CD4-positive, alpha-beta T cell treated with Interleukin-1 beta for 1 hour (primary cell): Measurements from ENCODE around the gene TMEM72.

ENCODE experiments used
- DNase-seq, 2 donors: peaks; one replicate each; pipeline ENCODE4 v3.0.0-alpha.2; 2020 to 2022

TMEM72 gene

GRCh38 chr10:44890696-44891563, 20.2 kb upstream of the TMEM72 start:
- DNase-seq: no peak

GRCh38 chr10:44891721-44892120, 19.4 kb upstream of the TMEM72 start:
- DNase-seq: no peak

- DNase-seq: no peak
These were observed 17.3 kb upstream of the TMEM72 start for GRCh38 chr10:44893604-44894468.

GRCh38 chr10:44894691-44895090, 16.4 kb upstream of the TMEM72 start:
- DNase-seq: no peak

GRCh38 chr10:44895280-44895679, 15.9 kb upstream of the TMEM72 start:
- DNase-seq: no peak

- DNase-seq: no peak
These were observed 14.1 kb upstream of the TMEM72 start for GRCh38 chr10:44897049-44897448.

- no peak for DNase-seq
These were observed 12.5 kb upstream of the TMEM72 start for GRCh38 chr10:44898665-44899064.

- no peak for DNase-seq
These were observed 11.6 kb upstream of the TMEM72 start for GRCh38 chr10:44899450-44900080.

GRCh38 chr10:44902941-44903545, 8.1 kb upstream of the TMEM72 start:
- no peak for DNase-seq

- DNase-seq: no peak
These were observed 4.7 kb upstream of the TMEM72 start for GRCh38 chr10:44906486-44906885.

- no peak for DNase-seq
These were observed 3.6 kb upstream of the TMEM72 start for GRCh38 chr10:44907556-44907955.

GRCh38 chr10:44908066-44908749, 2.9 kb upstream of the TMEM72 start:
- no peak for DNase-seq

- DNase-seq: no peak
These were observed 2.1 kb upstream of the TMEM72 start for GRCh38 chr10:44908936-44909630.

GRCh38 chr10:44909910-44910309, 1.2 kb upstream of the TMEM72 start:
- DNase-seq: no peak

GRCh38 chr10:44910602-44911001, 535 bp upstream of the TMEM72 start:
- DNase-seq: no peak

- no peak for DNase-seq
These were observed 814 bp downstream of the TMEM72 start for GRCh38 chr10:44911951-44912350.

GRCh38 chr10:44913350-44914081, 2.4 kb downstream of the TMEM72 start:
- DNase-seq: peak; percentile 37 to 42

GRCh38 chr10:44914891-44915290, 3.8 kb downstream of the TMEM72 start:
- DNase-seq: no peak

- no peak for DNase-seq
These were observed 5.3 kb downstream of the TMEM72 start for GRCh38 chr10:44916429-44916828.

GRCh38 chr10:44917848-44918247, 6.7 kb downstream of the TMEM72 start:
- DNase-seq: no peak

- DNase-seq: no peak
These were observed 9.1 kb downstream of the TMEM72 start for GRCh38 chr10:44920252-44920651.
